ENCODE results near the gene GBP7.

DNA sequence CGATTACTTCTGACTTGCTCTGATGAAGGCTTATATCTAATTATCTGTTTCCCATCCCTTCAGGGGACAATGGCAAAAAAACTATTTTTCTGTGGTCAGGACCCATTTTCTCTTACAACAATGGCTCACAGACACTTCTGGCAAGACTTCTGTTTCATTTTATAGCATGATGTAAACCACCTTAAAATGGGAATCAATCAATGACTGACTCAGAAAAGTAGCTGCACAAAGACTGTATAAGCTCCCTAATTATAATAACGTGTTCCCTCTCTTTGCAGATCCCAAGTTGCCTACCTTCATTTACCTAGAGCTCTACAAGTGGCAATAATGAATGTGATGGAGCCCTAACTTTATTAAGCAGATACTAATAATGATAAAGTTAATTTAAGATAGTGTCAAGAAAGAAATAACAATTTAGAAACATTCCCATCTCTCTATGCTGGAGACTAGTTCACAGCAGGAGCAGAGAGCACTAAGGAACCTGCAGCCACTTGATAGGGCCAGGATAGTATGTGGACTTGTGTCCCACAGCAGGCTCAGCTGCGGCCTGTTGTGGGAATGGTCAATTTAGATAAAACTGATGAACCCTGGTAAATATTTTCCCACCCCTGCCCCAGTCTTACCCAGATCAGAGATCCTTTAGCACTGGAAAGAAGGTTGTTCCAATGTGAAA lies 50.4 kb downstream of the GBP7 start:
- TF ChIP-seq, protein P1, sequence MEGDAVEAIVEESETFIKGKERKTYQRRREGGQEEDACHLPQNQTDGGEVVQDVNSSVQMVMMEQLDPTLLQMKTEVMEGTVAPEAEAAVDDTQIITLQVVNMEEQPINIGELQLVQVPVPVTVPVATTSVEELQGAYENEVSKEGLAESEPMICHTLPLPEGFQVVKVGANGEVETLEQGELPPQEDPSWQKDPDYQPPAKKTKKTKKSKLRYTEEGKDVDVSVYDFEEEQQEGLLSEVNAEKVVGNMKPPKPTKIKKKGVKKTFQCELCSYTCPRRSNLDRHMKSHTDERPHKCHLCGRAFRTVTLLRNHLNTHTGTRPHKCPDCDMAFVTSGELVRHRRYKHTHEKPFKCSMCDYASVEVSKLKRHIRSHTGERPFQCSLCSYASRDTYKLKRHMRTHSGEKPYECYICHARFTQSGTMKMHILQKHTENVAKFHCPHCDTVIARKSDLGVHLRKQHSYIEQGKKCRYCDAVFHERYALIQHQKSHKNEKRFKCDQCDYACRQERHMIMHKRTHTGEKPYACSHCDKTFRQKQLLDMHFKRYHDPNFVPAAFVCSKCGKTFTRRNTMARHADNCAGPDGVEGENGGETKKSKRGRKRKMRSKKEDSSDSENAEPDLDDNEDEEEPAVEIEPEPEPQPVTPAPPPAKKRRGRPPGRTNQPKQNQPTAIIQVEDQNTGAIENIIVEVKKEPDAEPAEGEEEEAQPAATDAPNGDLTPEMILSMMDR (IDR thresholded peaks at IDR 0.05): no peak
- TF ChIP-seq POLR2A (IDR thresholded peaks at IDR 0.05) (no peak), EP300 (IDR thresholded peaks at IDR 0.05) (no peak)
